Measurements from ENCODE around the gene XPNPEP1.

XPNPEP1 gene

GRCh38 chr10:109947111-109947920, 24.0 kb upstream of the XPNPEP1 start:
- DNase-seq (ENCODE audit: low read depth): no peak

- no peak for DNase-seq (ENCODE audit: low read depth)
Observed at GRCh38 chr10:109946680-109947079, 23.4 kb upstream of the XPNPEP1 start.

GRCh38 chr10:109945473-109946177, 22.3 kb upstream of the XPNPEP1 start:
- no peak for DNase-seq (ENCODE audit: low read depth)

GRCh38 chr10:109944613-109945012, 21.3 kb upstream of the XPNPEP1 start:
- no peak for DNase-seq (ENCODE audit: low read depth)

GRCh38 chr10:109941236-109941862, 18.0 kb upstream of the XPNPEP1 start:
- no peak for DNase-seq (ENCODE audit: low read depth)

- no peak for DNase-seq (ENCODE audit: low read depth)
Observed at GRCh38 chr10:109940553-109940952, 17.2 kb upstream of the XPNPEP1 start.

GRCh38 chr10:109940117-109940516, 16.8 kb upstream of the XPNPEP1 start:
- DNase-seq (ENCODE audit: low read depth): no peak

- no peak for DNase-seq (ENCODE audit: low read depth)
Observed at GRCh38 chr10:109939315-109939961, 16.1 kb upstream of the XPNPEP1 start.

- no peak for DNase-seq (ENCODE audit: low read depth)
Observed at GRCh38 chr10:109937460-109938065, 14.3 kb upstream of the XPNPEP1 start.

GRCh38 chr10:109934958-109935793, 11.9 kb upstream of the XPNPEP1 start:
- no peak for DNase-seq (ENCODE audit: low read depth)

GRCh38 chr10:109933984-109934565, 10.8 kb upstream of the XPNPEP1 start:
- DNase-seq (ENCODE audit: low read depth): no peak

- no peak for DNase-seq (ENCODE audit: low read depth)
Observed at GRCh38 chr10:109932968-109933367, 9.7 kb upstream of the XPNPEP1 start.

- no peak for DNase-seq (ENCODE audit: low read depth)
Observed at GRCh38 chr10:109932391-109932790, 9.1 kb upstream of the XPNPEP1 start.

GRCh38 chr10:109931163-109931562, 7.9 kb upstream of the XPNPEP1 start:
- no peak for DNase-seq (ENCODE audit: low read depth)

- no peak for DNase-seq (ENCODE audit: low read depth)
Observed at GRCh38 chr10:109929501-109930219, 6.3 kb upstream of the XPNPEP1 start.

- DNase-seq (ENCODE audit: low read depth): no peak
Observed at GRCh38 chr10:109928475-109928891, 5.2 kb upstream of the XPNPEP1 start.

GRCh38 chr10:109926825-109927224, 3.5 kb upstream of the XPNPEP1 start:
- no peak for DNase-seq (ENCODE audit: low read depth)

GRCh38 chr10:109926061-109926745, 2.9 kb upstream of the XPNPEP1 start:
- no peak for DNase-seq (ENCODE audit: low read depth)

GRCh38 chr10:109924967-109925620, 1.8 kb upstream of the XPNPEP1 start:
- no peak for DNase-seq (ENCODE audit: low read depth)

Measured in stimulated activated CD4-positive, alpha-beta T cell treated with anti-CD3 and anti-CD28 coated beads, Interleukin-2, amount 100 ng/mL, for 4 hours (primary cell).